ENCODE measurements around the gene ACVR1B.
A peak's percentile ranks its signal among the peaks of the same experiment; 100 is the strongest.

ACVR1B gene

DNA sequence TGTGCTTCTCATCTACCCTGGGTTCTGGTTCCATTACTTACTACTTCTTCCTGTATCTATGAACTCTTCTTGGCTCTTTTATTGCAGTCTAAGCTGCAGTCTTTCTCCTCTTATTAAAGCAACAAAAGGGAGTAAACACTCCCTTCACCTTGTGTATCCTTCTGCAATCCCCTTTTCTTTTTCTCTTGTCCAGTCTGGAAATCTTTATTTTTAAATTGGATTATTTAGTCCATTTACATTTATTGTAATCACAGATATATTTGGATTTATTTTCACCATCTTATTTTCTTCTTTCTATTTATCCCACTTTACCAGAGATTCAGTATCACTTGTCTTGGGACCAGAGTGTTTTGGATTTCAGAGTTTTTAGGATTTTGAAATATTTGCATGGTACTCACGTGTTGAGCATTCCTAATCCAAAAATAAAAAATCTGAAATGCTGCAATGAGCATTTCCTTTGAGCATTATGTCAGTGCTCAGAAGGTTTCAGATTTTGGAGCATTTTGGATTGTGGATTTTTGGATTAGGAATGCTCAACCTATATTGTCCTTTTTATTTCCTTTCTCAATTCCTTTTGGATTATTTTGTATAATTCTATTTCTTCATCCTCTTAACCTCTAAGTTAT lies 6.8 kb upstream of the ACVR1B start:
- no peak overlapping the region for H3K4me3 ChIP-seq (ENCODE audit: low read depth, low read length)
- TF ChIP-seq, protein P1, sequence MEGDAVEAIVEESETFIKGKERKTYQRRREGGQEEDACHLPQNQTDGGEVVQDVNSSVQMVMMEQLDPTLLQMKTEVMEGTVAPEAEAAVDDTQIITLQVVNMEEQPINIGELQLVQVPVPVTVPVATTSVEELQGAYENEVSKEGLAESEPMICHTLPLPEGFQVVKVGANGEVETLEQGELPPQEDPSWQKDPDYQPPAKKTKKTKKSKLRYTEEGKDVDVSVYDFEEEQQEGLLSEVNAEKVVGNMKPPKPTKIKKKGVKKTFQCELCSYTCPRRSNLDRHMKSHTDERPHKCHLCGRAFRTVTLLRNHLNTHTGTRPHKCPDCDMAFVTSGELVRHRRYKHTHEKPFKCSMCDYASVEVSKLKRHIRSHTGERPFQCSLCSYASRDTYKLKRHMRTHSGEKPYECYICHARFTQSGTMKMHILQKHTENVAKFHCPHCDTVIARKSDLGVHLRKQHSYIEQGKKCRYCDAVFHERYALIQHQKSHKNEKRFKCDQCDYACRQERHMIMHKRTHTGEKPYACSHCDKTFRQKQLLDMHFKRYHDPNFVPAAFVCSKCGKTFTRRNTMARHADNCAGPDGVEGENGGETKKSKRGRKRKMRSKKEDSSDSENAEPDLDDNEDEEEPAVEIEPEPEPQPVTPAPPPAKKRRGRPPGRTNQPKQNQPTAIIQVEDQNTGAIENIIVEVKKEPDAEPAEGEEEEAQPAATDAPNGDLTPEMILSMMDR (IDR thresholded peaks at IDR 0.05; ENCODE audit: low read depth, low read length) = no peak

DNA sequence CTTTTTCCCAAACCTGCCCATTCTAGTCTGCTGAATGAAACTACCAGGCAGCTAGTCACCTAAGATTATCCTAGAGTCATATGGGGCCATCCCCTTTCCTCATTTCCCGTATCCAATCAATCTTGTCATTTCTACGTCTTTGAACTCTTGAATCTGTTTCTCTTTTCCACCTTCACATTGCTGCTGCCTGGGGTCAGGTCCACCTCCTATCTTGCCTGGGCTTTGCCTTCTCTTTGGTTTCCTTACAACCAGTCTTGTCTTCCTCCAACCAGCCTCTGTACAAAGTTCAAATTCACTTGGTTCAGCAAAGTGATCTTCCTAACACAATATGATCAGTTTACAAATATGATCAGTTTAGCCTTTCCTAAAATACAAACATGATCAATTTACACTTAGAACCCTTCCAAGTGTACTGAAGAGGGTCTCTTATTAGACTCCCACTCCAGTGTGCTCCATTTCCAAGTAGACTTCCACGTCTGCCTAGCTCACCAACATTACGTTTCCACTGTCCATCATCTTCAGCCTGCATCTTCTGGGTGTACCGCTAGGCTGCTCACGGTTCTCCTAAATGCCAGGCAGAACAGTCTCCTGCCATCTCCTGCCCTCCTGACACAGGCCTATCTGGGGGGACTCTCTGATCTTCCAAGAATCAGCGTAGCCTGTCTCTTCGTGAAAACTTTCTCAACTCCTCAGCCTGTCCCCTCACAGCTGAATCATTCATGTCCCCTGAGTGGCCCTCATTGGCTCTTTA lies 4.1 kb upstream of the ACVR1B start:
- no peak overlapping the region for H3K4me3 ChIP-seq (ENCODE audit: low read depth, low read length)
- TF ChIP-seq, protein P1 (IDR thresholded peaks at IDR 0.05; ENCODE audit: low read depth, low read length) = no peak

DNA sequence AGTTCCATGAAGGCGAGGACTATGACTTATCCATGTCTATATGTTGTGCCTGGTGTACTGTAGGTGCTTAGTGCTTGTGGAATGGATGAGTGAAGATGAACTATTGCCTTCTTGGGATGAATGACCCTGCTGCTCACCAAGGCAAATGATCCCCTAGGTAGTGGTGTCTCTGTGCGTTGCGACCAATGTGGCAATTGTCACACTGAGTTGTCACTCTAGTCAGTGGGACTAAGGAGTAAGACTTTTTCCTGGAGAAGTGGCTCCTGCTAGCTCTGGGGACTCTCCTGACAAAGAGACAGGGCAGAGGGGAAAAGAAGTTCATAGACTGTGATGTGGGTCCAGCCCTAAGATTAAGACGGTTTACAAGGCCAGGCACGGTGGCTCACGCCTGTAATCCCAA lies 3.4 kb upstream of the ACVR1B start:
- TF ChIP-seq, protein P1 (IDR thresholded peaks at IDR 0.05; ENCODE audit: low read depth, low read length) = no peak

DNA sequence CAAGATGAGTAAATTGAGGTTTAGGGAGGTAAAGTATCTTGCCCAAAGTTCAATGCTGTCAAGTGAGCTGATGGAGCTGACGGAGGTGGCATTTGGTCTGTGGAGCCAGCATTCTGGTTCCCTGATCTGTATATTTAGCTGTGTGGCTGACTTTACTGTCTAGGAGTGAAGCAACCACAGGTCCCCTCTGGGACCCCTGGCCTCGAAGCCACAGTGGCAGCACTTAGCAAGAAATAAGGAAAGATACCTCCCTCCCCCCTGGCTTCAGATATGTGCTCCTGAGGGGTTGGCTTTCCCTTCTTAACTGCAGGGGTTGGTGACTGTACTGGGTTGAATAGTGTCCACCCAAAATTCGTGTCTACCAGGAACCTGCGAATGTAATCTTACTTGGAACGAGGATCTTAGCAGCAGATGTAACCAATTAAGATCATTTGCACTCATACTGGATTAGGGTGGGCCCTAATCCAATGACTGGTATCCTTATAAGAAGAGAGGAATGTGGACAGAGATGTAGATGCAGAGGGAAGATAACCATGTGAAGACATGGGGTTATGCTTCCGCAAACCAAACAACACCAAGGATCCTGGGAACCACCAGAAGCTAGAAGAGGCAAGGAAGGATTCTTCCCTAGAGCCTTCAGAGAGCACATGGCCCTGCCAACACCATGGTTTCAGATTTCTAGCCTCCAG lies 2.0 kb upstream of the ACVR1B start:
- TF ChIP-seq, protein P1 (IDR thresholded peaks at IDR 0.05; ENCODE audit: low read depth, low read length) = no peak
- no peak overlapping the region for H3K4me3 ChIP-seq (ENCODE audit: low read depth, low read length)

More for the DNA sequence above, 3.4 kb upstream of the ACVR1B start:
- no peak overlapping the region for H3K4me3 ChIP-seq (ENCODE audit: low read depth, low read length)

DNA sequence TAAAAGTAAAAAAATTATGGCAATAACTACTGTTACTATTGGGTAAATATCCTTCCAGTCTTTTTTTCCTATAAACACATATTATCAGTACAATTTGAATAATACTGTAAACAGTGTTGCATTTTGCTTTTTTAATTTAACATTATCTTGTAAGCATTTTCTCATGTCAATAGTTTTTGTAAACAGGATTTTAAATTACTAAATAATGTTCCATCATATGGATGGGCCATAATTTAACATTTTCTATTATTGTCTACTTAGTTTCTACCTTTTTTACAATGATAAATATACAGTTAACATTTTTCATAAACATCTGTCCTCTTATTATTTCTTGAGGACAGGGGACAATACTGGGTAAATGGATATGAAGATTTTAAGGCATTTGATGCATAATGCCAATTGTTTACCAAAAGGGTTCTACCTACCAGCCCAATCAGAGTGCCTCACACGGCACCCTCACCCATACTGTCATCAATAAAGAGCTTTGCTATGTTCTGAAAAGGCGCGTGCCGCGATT lies 759 bp upstream of the ACVR1B start:
- peak overlapping the region; percentile 66 for H3K4me3 ChIP-seq (ENCODE audit: low read depth, low read length)
- TF ChIP-seq, protein P1 (IDR thresholded peaks at IDR 0.05; ENCODE audit: low read depth, low read length) = no peak

DNA sequence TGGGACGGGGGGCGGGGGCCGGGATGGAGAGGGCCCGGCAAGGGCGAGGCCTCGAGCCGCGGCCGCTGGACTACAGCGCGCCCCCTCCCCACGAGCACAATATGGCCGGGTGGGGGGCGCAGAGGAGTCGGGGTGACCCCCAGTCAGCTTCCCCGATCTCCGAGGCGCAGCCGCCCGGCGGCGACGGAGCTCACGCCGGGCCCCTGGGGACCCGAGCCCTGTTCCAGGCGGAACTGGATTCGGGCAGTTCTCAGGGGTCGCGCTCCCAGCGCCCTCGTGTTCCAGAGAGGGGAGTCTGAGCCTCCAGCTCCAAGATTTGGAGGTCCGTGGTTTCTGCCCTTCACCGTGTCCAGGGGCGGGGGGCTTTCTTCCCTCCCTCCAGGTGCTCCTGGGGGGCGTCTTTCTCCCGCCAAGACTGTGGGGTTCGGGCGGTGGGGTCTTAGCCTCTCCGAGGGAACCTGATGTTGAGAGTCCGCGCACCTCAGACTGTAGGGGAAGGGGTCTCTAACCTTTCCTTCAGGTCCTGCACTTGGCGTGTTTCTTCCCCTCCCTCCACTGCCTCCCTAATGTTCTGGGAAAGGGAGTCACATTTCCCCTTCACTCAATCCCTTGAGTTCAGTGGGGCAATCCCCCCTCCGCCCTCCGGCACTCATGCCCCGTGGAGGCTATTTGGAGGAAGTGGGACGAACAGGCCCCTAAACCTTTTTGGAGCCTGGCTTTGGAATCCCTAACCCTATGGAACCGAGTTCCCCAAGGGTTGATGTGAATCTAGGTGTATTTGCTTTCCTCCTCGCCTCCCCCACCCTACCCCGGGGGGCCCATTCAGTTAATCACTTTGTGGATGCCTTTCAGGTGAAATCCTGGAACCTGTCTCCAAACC lies 584 bp downstream of the ACVR1B start:
- peak overlapping the region; percentile 93 for H3K4me3 ChIP-seq (ENCODE audit: low read depth, low read length)
- TF ChIP-seq, protein P1 (IDR thresholded peaks at IDR 0.05; ENCODE audit: low read depth, low read length) = no peak
